K562 treated with DMSO at 1 percent for 4 hours (cell line): ENCODE measurements around the gene ZNF214. TPM values are rescaled to one million over a fixed set of nuclear protein-coding genes. Genes with fewer than 3 reads are reported as not detected.

Experiments
- total RNA-seq: library from RNA; unstranded; fragments of 300-600 nt; gene quantifications from 2 replicates; pipeline ENCODE4 v1.2.3, GENCODE V29; 2022; ENCODE audit not compliant: insufficient read depth

ZNF214 gene
- total RNA-seq, result not detected in 2 replicates

DNA sequence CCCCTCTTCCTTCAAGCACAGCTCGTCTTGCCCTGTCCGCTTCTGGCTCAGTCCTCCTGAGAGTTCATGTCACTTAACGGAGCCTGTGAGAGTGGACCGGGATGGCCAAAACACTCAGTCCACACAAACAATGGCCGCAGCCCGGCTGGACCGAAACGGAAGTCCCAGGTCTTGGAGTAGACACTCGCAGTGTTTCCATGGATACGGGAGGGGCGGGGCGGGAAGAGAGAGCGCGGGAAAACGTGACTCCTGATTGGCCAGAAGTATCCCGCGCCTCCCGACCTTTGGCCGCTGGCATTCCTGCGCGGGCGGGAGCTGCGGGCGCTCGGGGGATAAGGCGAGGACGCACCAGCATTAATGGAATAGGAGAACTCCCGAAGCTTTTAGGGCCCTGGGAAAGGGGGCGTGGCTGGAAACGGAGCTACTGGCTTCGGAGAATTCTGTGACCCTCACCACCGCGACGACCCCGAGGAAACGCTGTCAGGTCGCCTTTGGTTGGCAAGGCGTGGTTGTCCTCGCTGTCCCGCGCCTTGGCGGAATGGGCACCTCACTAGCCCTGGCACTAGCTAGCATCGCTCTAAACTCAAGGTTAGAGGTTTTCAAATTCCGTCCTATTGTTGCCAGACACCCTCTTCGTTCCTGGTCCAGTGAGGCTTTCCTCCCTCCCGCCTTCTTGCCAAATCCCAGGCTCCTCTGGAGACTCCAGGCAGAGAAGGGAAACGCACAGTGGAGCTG, at the start of gene ZNF214, which contains the start of gene NLRP14:
Gene ZNF214, minus strand, starts transcription at position 164 of the 735 bp plus-strand sequence. CDS start 17,511 bp downstream, outside the sequence.
Gene NLRP14, plus strand, starts transcription at position 297 of the 735 bp plus-strand sequence. CDS start 18,108 bp downstream, outside the sequence.

Other genes with a start within 250 kb of the ZNF214 start
- 0.49 TPM in 1 of 2 replicates, not detected in the other for gene OR2AG2, start 248.4 kb downstream of the ZNF214 start, total RNA-seq
- gene OR2AG1, start 237.3 kb downstream of the ZNF214 start, total RNA-seq, result not detected in 2 replicates
- not detected in 2 replicates for gene OR6A2, start 220.7 kb downstream of the ZNF214 start, total RNA-seq
- gene OR10A5, start 174.7 kb downstream of the ZNF214 start, total RNA-seq, result not detected in 2 replicates
- gene OR10A2, start 157.3 kb downstream of the ZNF214 start, total RNA-seq, result not detected in 2 replicates
- not detected in 2 replicates for gene OR10A4, start 143.7 kb downstream of the ZNF214 start, total RNA-seq
- not detected in 2 replicates for gene OR2D2, start 127.8 kb downstream of the ZNF214 start, total RNA-seq
- not detected in 2 replicates for gene OR2D3, start 99.3 kb downstream of the ZNF214 start, total RNA-seq
- gene ZNF215, start 93.9 kb downstream of the ZNF214 start, total RNA-seq, result 2.6 and 3.6 TPM in 2 replicates
- gene NLRP14, start 133 bp upstream of the ZNF214 start, total RNA-seq, result 0.31 TPM in 1 of 2 replicates, not detected in the other
- not detected in 2 replicates for gene RBMXL2, start 68.7 kb upstream of the ZNF214 start, total RNA-seq
- not detected in 2 replicates for gene SYT9, start 231.6 kb upstream of the ZNF214 start, total RNA-seq